ENCODE measurements around the gene CALY.

GRCh38 chr10:133329491-133330202, 7.0 kb downstream of the CALY start:
- TF ChIP-seq, protein P1, sequence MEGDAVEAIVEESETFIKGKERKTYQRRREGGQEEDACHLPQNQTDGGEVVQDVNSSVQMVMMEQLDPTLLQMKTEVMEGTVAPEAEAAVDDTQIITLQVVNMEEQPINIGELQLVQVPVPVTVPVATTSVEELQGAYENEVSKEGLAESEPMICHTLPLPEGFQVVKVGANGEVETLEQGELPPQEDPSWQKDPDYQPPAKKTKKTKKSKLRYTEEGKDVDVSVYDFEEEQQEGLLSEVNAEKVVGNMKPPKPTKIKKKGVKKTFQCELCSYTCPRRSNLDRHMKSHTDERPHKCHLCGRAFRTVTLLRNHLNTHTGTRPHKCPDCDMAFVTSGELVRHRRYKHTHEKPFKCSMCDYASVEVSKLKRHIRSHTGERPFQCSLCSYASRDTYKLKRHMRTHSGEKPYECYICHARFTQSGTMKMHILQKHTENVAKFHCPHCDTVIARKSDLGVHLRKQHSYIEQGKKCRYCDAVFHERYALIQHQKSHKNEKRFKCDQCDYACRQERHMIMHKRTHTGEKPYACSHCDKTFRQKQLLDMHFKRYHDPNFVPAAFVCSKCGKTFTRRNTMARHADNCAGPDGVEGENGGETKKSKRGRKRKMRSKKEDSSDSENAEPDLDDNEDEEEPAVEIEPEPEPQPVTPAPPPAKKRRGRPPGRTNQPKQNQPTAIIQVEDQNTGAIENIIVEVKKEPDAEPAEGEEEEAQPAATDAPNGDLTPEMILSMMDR (IDR thresholded peaks at IDR 0.05) = peak; percentile 92
- no peak for TF ChIP-seq BHLHE40 (IDR thresholded peaks at IDR 0.05; ENCODE audit: low read depth, low read length)
- peak; percentile 56; the same call in 1 of the 2 replicates for TF ChIP-seq MAX (IDR thresholded peaks at IDR 0.05)
- TF ChIP-seq CEBPB (IDR thresholded peaks at IDR 0.05) = no peak
- TF ChIP-seq RNF2 (IDR thresholded peaks at IDR 0.05; ENCODE audit: borderline replicate concordance, low read depth) = no peak
- TF ChIP-seq MAFK (IDR thresholded peaks at IDR 0.05; ENCODE audit: partially characterized antibody) = no peak
- TF ChIP-seq POLR2A (IDR thresholded peaks at IDR 0.05; ENCODE audit: low read length) = no peak
